Measurements from ENCODE around the gene SOX9. TPM values are rescaled to one million over a fixed set of nuclear protein-coding genes. Genes with fewer than 3 reads are reported as not detected.

The SOX9 gene
- total RNA-seq, 4 donors from 2014 or later = 15.5 to 32.6 (median 23.3) TPM

DNA sequence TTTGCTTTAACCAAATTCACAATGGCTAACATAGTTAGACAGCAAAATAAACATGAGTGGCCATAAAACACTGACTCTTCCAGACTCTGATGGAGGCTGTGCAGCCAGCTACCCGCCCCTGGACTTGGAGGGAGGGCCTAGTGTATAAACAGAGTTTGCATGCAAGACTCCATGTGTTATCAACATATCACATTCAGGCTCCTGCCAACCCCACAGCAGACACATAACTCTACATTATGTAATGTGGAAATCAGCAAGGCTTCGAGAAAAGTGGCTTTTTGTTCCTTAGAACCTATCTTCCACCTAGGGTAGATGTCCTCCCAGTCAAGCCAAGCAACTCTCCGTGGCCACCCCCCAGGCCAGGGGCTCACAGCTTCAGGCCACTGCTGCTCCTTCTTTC, 19.3 kb upstream of the SOX9 start:
- 77 to 84% methylated on average over 3 of the region's 3 CpGs for WGBS, 2 donors
- no peak for DNase-seq
- intact Hi-C loops (cut with DNase I) = no loop called here

DNA sequence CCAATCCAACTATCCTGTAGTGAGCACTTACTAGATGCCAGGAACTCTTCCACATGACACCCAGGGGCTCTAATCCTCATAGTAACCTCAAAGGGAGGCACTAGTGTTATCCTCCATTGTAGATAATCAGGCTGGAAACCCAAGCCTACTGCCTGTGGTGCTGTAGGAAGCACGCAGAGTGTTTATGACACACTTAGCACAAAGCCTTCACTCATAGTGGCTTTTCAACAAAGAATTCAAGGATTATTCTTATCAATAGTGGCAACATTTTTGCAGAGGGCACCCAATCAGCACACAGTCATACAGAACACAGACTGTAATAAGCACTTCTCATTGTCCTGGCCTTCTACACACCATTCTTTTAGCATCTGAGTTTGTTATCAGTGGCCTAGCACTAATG, 18.5 kb upstream of the SOX9 start:
- no peak for DNase-seq
- Histone ChIP-seq H3K4me3 (replicated peaks in 1 of 3) (no peak overlapping the region), H3K9me3 (no peaks in the 10 kb centered on the region)

More for the DNA sequence above, 19.3 kb upstream of the SOX9 start:
- no peak overlapping the region for H3K27ac ChIP-seq
- no peaks in the 10 kb centered on the region for H3K27me3 ChIP-seq
- no peaks in the 10 kb centered on the region for H3K4me1 ChIP-seq
- H3K4me3 ChIP-seq (replicated peaks in 1 of 3) = no peak overlapping the region
- H3K36me3 ChIP-seq = no peaks in the 10 kb centered on the region
- H3K9me3 ChIP-seq = no peaks in the 10 kb centered on the region
- no peak for TF ChIP-seq POLR2A (IDR thresholded peaks at IDR 0.05)
- TF ChIP-seq, protein P1, sequence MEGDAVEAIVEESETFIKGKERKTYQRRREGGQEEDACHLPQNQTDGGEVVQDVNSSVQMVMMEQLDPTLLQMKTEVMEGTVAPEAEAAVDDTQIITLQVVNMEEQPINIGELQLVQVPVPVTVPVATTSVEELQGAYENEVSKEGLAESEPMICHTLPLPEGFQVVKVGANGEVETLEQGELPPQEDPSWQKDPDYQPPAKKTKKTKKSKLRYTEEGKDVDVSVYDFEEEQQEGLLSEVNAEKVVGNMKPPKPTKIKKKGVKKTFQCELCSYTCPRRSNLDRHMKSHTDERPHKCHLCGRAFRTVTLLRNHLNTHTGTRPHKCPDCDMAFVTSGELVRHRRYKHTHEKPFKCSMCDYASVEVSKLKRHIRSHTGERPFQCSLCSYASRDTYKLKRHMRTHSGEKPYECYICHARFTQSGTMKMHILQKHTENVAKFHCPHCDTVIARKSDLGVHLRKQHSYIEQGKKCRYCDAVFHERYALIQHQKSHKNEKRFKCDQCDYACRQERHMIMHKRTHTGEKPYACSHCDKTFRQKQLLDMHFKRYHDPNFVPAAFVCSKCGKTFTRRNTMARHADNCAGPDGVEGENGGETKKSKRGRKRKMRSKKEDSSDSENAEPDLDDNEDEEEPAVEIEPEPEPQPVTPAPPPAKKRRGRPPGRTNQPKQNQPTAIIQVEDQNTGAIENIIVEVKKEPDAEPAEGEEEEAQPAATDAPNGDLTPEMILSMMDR (IDR thresholded peaks at IDR 0.05) = no peak

GRCh38 chr17:72104164-72104862, 16.5 kb upstream of the SOX9 start:
- Histone ChIP-seq H3K27me3 (no peaks in the 10 kb centered on the region), H3K9me3 (no peaks in the 10 kb centered on the region), H3K36me3 (no peaks in the 10 kb centered on the region), H3K27ac (no peak overlapping the region), H3K4me3 (replicated peaks in 1 of 3) (no peak overlapping the region), H3K4me1 (peaks cover 0 to 10% of the 10 kb centered on the region in 2 donors)
- intact Hi-C loops (cut with DNase I) = no loop called here
- TF ChIP-seq, protein P1 (IDR thresholded peaks at IDR 0.05) = no peak
- TF ChIP-seq POLR2A (IDR thresholded peaks at IDR 0.05) = no peak
- DNase-seq = peak; percentile 26 to 30
- 62 to 74% methylated on average over 11 of the region's 11 CpGs for WGBS, 2 donors

More for the DNA sequence above, 18.5 kb upstream of the SOX9 start:
- H3K27ac ChIP-seq = no peak overlapping the region
- intact Hi-C loops (cut with DNase I) = no loop called here
- H3K36me3 ChIP-seq = no peaks in the 10 kb centered on the region
- H3K4me1 ChIP-seq = peaks cover 0 to 2% of the 10 kb centered on the region in 2 donors
- no peak for TF ChIP-seq POLR2A (IDR thresholded peaks at IDR 0.05)
- TF ChIP-seq, protein P1 (IDR thresholded peaks at IDR 0.05) = no peak
- WGBS, 2 donors = 86 to 100% methylated on average over 1 of the region's 1 CpG
- H3K27me3 ChIP-seq = no peaks in the 10 kb centered on the region

DNA sequence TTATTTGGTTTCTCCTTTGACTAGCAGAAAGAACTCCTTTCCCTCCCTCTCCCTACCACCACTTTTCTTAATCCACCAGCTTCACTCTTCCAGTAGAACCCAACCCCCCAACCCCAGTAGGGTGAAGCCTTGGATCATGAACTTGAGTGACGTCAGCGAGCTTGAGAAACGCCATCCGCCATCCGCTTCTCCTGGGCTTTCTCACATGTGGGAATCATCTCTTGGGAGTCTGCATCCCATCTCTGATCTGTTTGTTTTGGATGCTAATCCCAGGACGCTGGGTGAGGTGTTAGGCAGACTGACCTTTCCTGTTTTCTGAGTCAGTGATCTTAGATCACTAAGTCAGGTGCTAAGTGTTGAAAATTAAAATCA, 16.0 kb upstream of the SOX9 start:
- intact Hi-C loops (cut with DNase I) = no loop called here
- 79 to 80% methylated on average over 6 of the region's 6 CpGs for WGBS, 2 donors
- peaks cover 0 to 10% of the 10 kb centered on the region in 2 donors for H3K4me1 ChIP-seq
- no peaks in the 10 kb centered on the region for H3K9me3 ChIP-seq
- no peaks in the 10 kb centered on the region for H3K27me3 ChIP-seq
- H3K27ac ChIP-seq = no peak overlapping the region
- no peaks in the 10 kb centered on the region for H3K36me3 ChIP-seq
- no peak for TF ChIP-seq POLR2A (IDR thresholded peaks at IDR 0.05)
- TF ChIP-seq, protein P1 (IDR thresholded peaks at IDR 0.05) = no peak
- H3K4me3 ChIP-seq (replicated peaks in 1 of 3) = no peak overlapping the region
- no peak for DNase-seq

GRCh38 chr17:72107100-72107499, 13.7 kb upstream of the SOX9 start:
- Histone ChIP-seq H3K27ac (no peak overlapping the region), H3K36me3 (no peaks in the 10 kb centered on the region), H3K4me3 (replicated peaks in 1 of 3) (no peak overlapping the region), H3K9me3 (no peaks in the 10 kb centered on the region), H3K27me3 (no peaks in the 10 kb centered on the region), H3K4me1 (peaks cover 0 to 10% of the 10 kb centered on the region in 2 donors)
- TF ChIP-seq POLR2A (IDR thresholded peaks at IDR 0.05) = no peak
- TF ChIP-seq, protein P1 (IDR thresholded peaks at IDR 0.05) = no peak
- no peak for DNase-seq
- intact Hi-C loops (cut with DNase I) = no loop called here
- 67 to 78% methylated on average over 5 of the region's 5 CpGs for WGBS, 2 donors

Data from thyroid gland (tissue), 4 donors.